HepG2 (cell line): ENCODE measurements around the gene HYLS1. TPM values are rescaled to one million over a fixed set of nuclear protein-coding genes. Genes with fewer than 3 reads are reported as not detected.

Source experiments
- HOXD1 ChIP-seq: sonication (generic); formaldehyde crosslinking; IDR thresholded peaks from 2 replicates; pipeline ENCODE4 v1.5.0; 2020; ENCODE audit warnings: missing genetic modification reagents
- NFIC ChIP-seq: IDR thresholded peaks from 2 replicates; pipeline ENCODE4 v1.6.1; 2012; ENCODE audit warnings: mild to moderate bottlenecking, low read length, inconsistent platforms
- PPARG ChIP-seq: conservative IDR thresholded peaks from 2 replicates; pipeline ENCODE4 v1.6.1; 2016; ENCODE audit warnings: missing biosample characterization, missing genetic modification reagents
- ZFP37 ChIP-seq: sonication (generic); formaldehyde crosslinking; IDR thresholded peaks from 2 replicates; pipeline ENCODE4 v1.4.0; 2020; ENCODE audit warnings: missing genetic modification reagents, borderline replicate concordance
- ZFX ChIP-seq: sonication (generic); formaldehyde crosslinking; IDR thresholded peaks from 2 replicates; pipeline ENCODE4 v1.4.0; 2020; ENCODE audit warnings: mild to moderate bottlenecking, low read depth, missing genetic modification reagents, moderate library complexity
- ZNF501 ChIP-seq: sonication (generic); formaldehyde crosslinking; IDR thresholded peaks from 2 replicates; pipeline ENCODE4 v1.5.1; 2020; ENCODE audit warnings: mild to moderate bottlenecking, moderate library complexity, missing genetic modification reagents
- ZNF605 ChIP-seq: sonication (generic); formaldehyde crosslinking; IDR thresholded peaks from 2 replicates; pipeline ENCODE4 v1.8.0; 2022; ENCODE audit warnings: mild to moderate bottlenecking, missing genetic modification reagents
- ZNF792 ChIP-seq: IDR thresholded peaks from 2 replicates; pipeline ENCODE4 v1.6.1; 2016
- polyA plus RNA-seq, 8 experiments: library from polyadenylated mRNA; depleted of rRNA in 3 of 8; stranded (reverse) in 7 of 8; unstranded in 1 of 8; fragments of >200 nt; fragmentation: Illumina TruSeq in 4 of 8; extraction: Trizol in 4 of 8; gene quantifications; 2 replicates each; pipeline versions ENCODE4 v1.2.1 to v1.2.3, GENCODE V29; 2011 to 2016; ENCODE audit warnings: low read depth in 4 of 8, missing spikeins in 1 of 8, mixed read lengths in 1 of 8; ENCODE audit not compliant: insufficient read depth in 1 of 8
- total RNA-seq, 5 experiments: library from RNA; depleted of rRNA; stranded (reverse); fragments of >200 nt; fragmentation: Illumina TruSeq; extraction: Trizol; gene quantifications; 2 replicates each; pipeline ENCODE4 v1.2.3, GENCODE V29; 2016; ENCODE audit warnings: low read depth in 1 of 5
- TF ChIP-seq, protein P1 (sequence below): sonication (generic); formaldehyde crosslinking; IDR thresholded peaks from 2 replicates; pipeline ENCODE4 v1.5.1; 2020; ENCODE audit warnings: mild to moderate bottlenecking, missing genetic modification reagents, moderate library complexity
- TF ChIP-seq, protein P2 (sequence below): sonication (generic); formaldehyde crosslinking; IDR thresholded peaks from 2 replicates; pipeline ENCODE4 v1.5.1; 2020; ENCODE audit warnings: mild to moderate bottlenecking, missing genetic modification reagents, moderate library complexity
- TF ChIP-seq, protein P3 (sequence below): IDR thresholded peaks from 2 replicates; pipeline ENCODE4 v1.6.1; 2016; ENCODE audit warnings: low read depth, borderline replicate concordance
- TF ChIP-seq, protein P4 (sequence below): sonication (generic); formaldehyde crosslinking; IDR thresholded peaks from 2 replicates; pipeline ENCODE4 v1.4.0; 2020; ENCODE audit warnings: low read depth, missing genetic modification reagents

HYLS1 gene
- total and polyA plus RNA-seq, 2 of the 13 experiments (the other 11 are each of a cell fraction or from before 2014, with no cell fraction given), result 1.3 to 3.8 TPM

DNA sequence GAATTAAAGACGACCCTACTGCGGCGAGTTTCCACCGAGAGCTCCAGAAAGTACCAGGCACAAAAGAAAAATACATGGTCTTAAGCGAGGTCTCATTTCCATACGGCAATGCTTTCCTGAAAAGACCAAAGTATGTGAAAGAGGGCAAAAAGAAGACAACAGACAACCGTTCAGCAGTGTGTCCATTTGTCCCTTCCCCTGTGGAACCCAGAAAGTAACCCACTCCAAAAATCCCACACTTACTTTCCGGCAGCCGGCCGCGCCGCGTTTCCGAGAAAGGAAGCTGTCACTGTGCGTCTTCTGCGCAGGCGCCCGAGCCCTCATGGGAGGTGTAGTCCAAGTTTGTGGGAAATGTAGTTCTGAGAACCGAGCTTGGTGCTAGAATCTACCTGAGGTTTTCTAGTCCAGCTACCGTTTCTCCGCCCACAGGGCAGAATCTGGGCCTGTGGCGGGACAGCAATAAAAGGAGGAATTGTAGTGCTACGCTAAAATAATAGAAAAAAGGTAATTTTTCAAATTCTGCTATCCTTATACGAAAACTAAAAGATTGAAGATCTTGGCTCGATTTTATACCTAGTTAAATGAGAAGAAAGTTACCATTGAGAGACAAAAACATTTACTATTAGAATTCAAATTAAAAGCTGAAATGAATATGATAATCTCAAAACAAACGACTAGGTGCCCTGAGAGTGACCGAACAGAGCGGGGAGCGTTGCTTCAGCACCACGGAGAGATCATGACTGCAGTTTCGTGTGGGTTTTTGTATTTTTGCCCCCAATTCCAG, 15.7 kb downstream of the HYLS1 start, which contains the start of gene PUS3 (continued):
- TF ChIP-seq, protein P1, sequence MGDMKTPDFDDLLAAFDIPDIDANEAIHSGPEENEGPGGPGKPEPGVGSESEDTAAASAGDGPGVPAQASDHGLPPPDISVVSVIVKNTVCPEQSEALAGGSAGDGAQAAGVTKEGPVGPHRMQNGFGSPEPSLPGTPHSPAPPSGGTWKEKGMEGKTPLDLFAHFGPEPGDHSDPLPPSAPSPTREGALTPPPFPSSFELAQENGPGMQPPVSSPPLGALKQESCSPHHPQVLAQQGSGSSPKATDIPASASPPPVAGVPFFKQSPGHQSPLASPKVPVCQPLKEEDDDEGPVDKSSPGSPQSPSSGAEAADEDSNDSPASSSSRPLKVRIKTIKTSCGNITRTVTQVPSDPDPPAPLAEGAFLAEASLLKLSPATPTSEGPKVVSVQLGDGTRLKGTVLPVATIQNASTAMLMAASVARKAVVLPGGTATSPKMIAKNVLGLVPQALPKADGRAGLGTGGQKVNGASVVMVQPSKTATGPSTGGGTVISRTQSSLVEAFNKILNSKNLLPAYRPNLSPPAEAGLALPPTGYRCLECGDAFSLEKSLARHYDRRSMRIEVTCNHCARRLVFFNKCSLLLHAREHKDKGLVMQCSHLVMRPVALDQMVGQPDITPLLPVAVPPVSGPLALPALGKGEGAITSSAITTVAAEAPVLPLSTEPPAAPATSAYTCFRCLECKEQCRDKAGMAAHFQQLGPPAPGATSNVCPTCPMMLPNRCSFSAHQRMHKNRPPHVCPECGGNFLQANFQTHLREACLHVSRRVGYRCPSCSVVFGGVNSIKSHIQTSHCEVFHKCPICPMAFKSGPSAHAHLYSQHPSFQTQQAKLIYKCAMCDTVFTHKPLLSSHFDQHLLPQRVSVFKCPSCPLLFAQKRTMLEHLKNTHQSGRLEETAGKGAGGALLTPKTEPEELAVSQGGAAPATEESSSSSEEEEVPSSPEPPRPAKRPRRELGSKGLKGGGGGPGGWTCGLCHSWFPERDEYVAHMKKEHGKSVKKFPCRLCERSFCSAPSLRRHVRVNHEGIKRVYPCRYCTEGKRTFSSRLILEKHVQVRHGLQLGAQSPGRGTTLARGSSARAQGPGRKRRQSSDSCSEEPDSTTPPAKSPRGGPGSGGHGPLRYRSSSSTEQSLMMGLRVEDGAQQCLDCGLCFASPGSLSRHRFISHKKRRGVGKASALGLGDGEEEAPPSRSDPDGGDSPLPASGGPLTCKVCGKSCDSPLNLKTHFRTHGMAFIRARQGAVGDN (CRISPR knock-in tag), result peak; percentile 58
- TF ChIP-seq NFIC (no peak), ZNF605 (CRISPR knock-in tag) (peak; percentile 52; the same call in 1 of the 2 replicates), ZFP37 (CRISPR knock-in tag) (0 out of 2 replicates have a peak, but pooled peaks have one; percentile 53), ZFX (CRISPR knock-in tag) (peak; percentile 56; the same call in 1 of the 2 replicates), HOXD1 (no peak), ZNF501 (CRISPR knock-in tag) (peak; percentile 92), PPARG (0 out of 2 replicates have a peak, but pooled peaks have one; percentile 9), ZNF792 (CRISPR knock-in tag) (no peak)
- TF ChIP-seq, protein P2, sequence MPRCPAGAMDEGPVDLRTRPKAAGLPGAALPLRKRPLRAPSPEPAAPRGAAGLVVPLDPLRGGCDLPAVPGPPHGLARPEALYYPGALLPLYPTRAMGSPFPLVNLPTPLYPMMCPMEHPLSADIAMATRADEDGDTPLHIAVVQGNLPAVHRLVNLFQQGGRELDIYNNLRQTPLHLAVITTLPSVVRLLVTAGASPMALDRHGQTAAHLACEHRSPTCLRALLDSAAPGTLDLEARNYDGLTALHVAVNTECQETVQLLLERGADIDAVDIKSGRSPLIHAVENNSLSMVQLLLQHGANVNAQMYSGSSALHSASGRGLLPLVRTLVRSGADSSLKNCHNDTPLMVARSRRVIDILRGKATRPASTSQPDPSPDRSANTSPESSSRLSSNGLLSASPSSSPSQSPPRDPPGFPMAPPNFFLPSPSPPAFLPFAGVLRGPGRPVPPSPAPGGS, result no peak
- TF ChIP-seq, protein P3, sequence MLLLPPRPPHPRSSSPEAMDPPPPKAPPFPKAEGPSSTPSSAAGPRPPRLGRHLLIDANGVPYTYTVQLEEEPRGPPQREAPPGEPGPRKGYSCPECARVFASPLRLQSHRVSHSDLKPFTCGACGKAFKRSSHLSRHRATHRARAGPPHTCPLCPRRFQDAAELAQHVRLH (CRISPR knock-in tag), result no peak; the same call in 1 of the 2 replicates
- TF ChIP-seq, protein P4, sequence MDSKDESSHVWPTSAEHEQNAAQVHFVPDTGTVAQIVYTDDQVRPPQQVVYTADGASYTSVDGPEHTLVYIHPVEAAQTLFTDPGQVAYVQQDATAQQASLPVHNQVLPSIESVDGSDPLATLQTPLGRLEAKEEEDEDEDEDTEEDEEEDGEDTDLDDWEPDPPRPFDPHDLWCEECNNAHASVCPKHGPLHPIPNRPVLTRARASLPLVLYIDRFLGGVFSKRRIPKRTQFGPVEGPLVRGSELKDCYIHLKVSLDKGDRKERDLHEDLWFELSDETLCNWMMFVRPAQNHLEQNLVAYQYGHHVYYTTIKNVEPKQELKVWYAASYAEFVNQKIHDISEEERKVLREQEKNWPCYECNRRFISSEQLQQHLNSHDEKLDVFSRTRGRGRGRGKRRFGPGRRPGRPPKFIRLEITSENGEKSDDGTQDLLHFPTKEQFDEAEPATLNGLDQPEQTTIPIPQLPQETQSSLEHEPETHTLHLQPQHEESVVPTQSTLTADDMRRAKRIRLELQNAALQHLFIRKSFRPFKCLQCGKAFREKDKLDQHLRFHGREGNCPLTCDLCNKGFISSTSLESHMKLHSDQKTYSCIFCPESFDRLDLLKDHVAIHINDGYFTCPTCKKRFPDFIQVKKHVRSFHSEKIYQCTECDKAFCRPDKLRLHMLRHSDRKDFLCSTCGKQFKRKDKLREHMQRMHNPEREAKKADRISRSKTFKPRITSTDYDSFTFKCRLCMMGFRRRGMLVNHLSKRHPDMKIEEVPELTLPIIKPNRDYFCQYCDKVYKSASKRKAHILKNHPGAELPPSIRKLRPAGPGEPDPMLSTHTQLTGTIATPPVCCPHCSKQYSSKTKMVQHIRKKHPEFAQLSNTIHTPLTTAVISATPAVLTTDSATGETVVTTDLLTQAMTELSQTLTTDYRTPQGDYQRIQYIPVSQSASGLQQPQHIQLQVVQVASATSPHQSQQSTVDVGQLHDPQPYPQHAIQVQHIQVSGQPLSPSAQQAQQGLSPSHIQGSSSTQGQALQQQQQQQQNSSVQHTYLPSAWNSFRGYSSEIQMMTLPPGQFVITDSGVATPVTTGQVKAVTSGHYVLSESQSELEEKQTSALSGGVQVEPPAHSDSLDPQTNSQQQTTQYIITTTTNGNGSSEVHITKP, result 0 out of 2 replicates have a peak, but pooled peaks have one; percentile 51
